Activated T-cell treated with anti-CD3 and anti-CD28 coated beads, Interleukin-2, amount 50 U/mL, for 72 hours (primary cell): ENCODE results near the gene CCNI. TPM values are rescaled to one million over a fixed set of nuclear protein-coding genes. Genes with fewer than 3 reads are reported as not detected.
A peak's percentile ranks its signal among the peaks of the same experiment; 100 is the strongest.

Experiments
- ATAC-seq, 2 donors: fragments of 150-1000 bp; cut with Tn5 transposase; replicated peaks in 1 of 2; 2 replicates each; pipeline ENCODE4 v1.10.0; 2021; ENCODE audit warnings: moderate library complexity in 2 of 2, mild to moderate bottlenecking in 1 of 2
- DNase-seq, 2 donors: peaks; one replicate each; pipeline ENCODE4 v3.0.0; 2021 to 2022; ENCODE audit warnings: mixed read lengths in 1 of 2
- H3K27ac Mint-ChIP-seq: one replicate; pipeline ENCODE4 v1.8.0; 2022; ENCODE audit warnings: mild to moderate bottlenecking, moderate library complexity, mixed read lengths
- H3K27me3 Mint-ChIP-seq: one replicate; pipeline ENCODE4 v1.8.0; 2022; ENCODE audit warnings: low read depth, mixed read lengths
- H3K36me3 Mint-ChIP-seq, 2 donors: one replicate each; pipeline ENCODE4 v1.8.0; 2022; ENCODE audit warnings: mixed read lengths in 2 of 2, mild to moderate bottlenecking in 1 of 2; ENCODE audit not compliant: insufficient read depth in 2 of 2
- H3K4me1 Mint-ChIP-seq: one replicate; pipeline ENCODE4 v1.8.0; 2022; ENCODE audit warnings: low read depth, mixed read lengths
- H3K4me3 Mint-ChIP-seq, 2 donors: one replicate each; pipeline ENCODE4 v1.8.0; 2022; ENCODE audit warnings: mild to moderate bottlenecking in 2 of 2, mixed read lengths in 2 of 2, moderate library complexity in 2 of 2
- H3K9me3 Mint-ChIP-seq, 2 donors: one replicate each; pipeline ENCODE4 v1.8.0; 2022; ENCODE audit warnings: mixed read lengths in 2 of 2
- total RNA-seq, 2 donors: library from RNA; stranded (reverse); gene quantifications; one replicate each; pipeline ENCODE4 v1.2.3, GENCODE V29; 2022

The CCNI gene
- total RNA-seq, 2 donors from 2014 or later = 301 to 343 TPM

DNA sequence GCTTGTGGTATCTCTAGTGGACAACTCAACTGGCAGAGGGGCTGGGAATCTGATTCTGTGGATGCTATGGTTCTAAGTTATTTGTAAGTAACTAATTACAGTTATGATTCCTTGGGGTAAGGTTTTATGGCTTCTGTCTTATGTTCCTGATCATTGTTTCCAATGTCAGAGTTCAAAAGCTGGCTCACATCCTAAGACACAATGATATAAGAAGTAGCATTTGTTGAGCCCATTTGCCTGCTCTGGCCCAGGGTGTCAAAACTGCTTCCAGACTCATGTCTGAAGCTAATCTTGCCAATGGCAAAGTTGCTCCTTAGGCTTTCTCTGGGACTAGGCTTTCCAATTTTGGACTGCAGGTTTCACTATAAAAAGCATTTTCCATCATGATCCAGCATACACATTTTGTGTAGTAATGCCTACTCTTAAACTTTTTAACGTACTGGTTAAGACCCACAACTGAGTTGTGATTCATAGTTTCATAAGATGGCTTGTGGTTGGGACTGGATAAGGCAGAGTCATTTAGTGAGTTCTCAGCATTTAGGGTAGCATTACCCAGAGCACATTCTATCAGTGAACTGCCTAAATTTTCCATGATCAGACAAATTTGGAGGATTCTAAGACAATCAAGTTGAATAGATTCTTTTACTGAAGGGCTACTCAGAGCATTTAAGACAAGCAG lies 50.0 kb downstream of the CCNI start:
- Mint-ChIP-seq H3K4me1 (peaks cover 59% of the 10 kb centered on the region), H3K4me3 (peak overlapping the region; percentile 56 to 63), H3K9me3 (no peaks in the 10 kb centered on the region), H3K27me3 (peaks cover 29% of the 10 kb centered on the region), H3K27ac (peak overlapping the region; percentile 79), H3K36me3 (peaks cover 5 to 6% of the 10 kb centered on the region in 2 donors)
- DNase-seq (peak; percentile 32 to 40), ATAC-seq (peak; percentile 84 to 87)

DNA sequence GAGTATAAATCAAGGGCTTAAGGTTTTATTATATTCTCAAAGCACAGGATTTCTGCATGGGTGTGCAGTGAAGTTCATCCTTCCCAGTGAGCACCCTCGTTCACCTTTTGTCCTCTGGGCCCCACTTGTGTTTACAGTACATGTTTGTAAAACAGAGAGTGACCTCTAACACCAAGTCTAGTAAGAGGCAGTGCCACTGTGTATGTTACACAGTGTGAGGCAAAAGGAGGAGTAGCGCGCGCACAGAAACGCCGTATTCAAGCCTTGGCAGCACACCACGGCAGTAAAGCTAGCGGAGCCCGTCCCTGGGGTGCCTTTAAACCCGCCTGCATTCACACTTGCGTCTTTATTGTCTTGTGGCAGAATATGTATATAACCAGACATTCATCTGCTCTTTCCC lies 51.9 kb downstream of the CCNI start:
- peaks cover 47% of the 10 kb centered on the region for H3K27me3 Mint-ChIP-seq
- peaks cover 6 to 7% of the 10 kb centered on the region in 2 donors for H3K36me3 Mint-ChIP-seq
- H3K4me3 Mint-ChIP-seq = no peak overlapping the region
- DNase-seq (no peak), ATAC-seq (no peak)
- H3K4me1 Mint-ChIP-seq = peaks cover 48% of the 10 kb centered on the region
- no peak overlapping the region for H3K27ac Mint-ChIP-seq
- no peaks in the 10 kb centered on the region for H3K9me3 Mint-ChIP-seq

DNA sequence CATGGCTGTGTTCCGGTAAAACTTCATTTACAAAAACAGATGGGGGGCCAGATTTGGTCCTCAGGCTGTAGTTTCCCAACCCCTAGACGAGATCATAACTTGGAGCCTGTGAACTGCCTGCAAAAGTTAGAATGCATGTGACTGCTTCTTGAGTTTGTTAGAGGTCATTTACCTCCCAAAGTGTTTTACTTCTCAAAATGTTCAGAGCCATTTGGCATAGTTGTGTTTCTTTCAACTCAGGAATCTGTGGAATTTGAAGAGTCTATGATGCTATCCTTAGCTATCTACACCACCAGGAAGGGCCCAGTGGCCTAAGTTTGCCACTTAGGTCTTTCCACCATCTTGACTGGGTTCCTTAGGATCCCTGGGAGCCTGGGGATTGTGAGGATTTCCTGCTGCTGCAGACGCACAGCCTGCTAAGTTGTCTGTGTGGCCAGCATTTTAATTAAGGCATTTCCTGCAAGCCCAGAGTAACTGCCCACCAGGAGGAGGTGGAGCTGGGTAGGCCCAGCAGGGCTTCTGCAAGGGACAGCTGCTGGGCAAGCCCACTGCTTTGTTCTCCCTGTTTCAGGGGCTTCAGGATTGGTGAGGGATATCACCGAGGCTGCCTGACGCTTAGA lies 53.1 kb downstream of the CCNI start:
- DNase-seq (no peak), ATAC-seq (no peak)
- H3K27ac Mint-ChIP-seq = no peak overlapping the region
- peaks cover 6 to 7% of the 10 kb centered on the region in 2 donors for H3K36me3 Mint-ChIP-seq
- H3K9me3 Mint-ChIP-seq = no peaks in the 10 kb centered on the region
- no peak overlapping the region for H3K4me3 Mint-ChIP-seq
- H3K27me3 Mint-ChIP-seq = peaks cover 51% of the 10 kb centered on the region
- peaks cover 35% of the 10 kb centered on the region for H3K4me1 Mint-ChIP-seq

DNA sequence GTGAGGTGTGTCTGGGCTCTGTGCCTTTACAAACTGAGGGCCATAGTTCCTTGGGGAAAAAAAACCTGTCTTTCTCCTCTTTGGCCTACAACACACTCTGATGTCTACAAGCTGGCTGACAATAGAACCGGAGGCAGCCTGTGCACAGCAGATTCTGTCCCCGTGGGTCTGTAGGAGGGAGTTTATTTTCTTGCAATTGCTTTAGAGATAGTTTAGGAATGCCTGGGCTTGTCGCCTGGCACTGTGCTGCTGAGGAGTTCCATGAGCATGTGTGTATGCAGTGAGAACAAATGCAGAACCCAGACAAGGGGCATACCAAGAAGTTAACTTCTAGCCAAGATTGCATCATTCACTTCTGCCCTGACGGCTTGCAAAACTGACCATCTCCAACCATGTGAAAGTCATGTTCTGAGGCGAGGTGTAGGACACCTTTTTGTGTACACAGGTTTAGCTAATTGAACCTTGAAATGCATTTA lies 54.1 kb downstream of the CCNI start:
- DNase-seq (no peak), ATAC-seq (no peak)
- Mint-ChIP-seq H3K9me3 (no peaks in the 10 kb centered on the region), H3K4me3 (no peak overlapping the region), H3K4me1 (peaks cover 25% of the 10 kb centered on the region), H3K27me3 (peaks cover 51% of the 10 kb centered on the region), H3K27ac (no peak overlapping the region), H3K36me3 (peaks cover 6 to 8% of the 10 kb centered on the region in 2 donors)

DNA sequence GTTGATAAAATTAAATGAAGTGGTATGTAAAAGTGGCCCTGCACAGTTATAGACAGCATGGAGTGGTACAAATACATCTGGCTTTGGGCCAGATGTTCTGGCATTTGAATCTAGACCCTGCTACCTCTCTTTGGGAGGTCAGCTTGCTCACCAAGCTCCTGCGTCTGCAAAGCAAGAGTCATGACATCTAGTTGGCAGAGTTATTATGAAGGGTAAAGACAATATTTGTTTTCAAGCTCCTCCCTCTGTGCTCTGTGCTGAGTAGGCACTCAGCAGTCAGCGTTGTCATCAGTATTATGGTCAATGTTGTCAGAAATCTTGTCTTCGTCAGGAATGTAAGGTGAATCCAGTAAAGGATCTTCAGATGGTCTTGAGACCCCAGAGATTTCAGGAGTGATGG lies 55.8 kb downstream of the CCNI start:
- ATAC-seq (no peak), DNase-seq (no peak)
- Mint-ChIP-seq H3K9me3 (no peaks in the 10 kb centered on the region), H3K27me3 (peaks cover 44% of the 10 kb centered on the region), H3K36me3 (peaks cover 5 to 8% of the 10 kb centered on the region in 2 donors), H3K4me3 (no peak overlapping the region), H3K4me1 (peaks cover 15% of the 10 kb centered on the region), H3K27ac (no peak overlapping the region)

DNA sequence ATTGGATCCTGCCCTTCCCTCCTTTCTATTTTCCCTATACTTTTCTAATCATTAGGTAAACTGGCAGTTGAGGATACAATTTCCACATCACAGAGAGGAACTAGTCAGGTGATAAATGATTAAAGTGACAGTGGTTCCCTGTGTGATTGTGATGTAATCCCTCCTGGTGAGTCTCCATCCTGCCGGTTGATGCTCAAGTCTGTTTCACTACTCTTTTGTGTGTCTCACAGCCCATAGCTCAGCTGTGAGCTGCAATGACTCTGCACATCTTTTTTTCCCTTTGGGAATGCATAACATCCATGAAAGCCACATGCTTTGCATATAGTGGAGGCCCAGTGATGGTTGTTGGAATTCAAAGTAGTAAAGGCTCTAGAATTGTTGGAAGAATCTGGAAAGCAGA lies 60.4 kb downstream of the CCNI start:
- peak; percentile 32 to 54 for ATAC-seq
- Mint-ChIP-seq H3K4me3 (no peak overlapping the region), H3K27me3 (peaks cover 18% of the 10 kb centered on the region), H3K27ac (no peak overlapping the region), H3K4me1 (peaks cover 31% of the 10 kb centered on the region), H3K9me3 (no peaks in the 10 kb centered on the region), H3K36me3 (peaks cover 0 to 2% of the 10 kb centered on the region in 2 donors)
- DNase-seq = no peak

DNA sequence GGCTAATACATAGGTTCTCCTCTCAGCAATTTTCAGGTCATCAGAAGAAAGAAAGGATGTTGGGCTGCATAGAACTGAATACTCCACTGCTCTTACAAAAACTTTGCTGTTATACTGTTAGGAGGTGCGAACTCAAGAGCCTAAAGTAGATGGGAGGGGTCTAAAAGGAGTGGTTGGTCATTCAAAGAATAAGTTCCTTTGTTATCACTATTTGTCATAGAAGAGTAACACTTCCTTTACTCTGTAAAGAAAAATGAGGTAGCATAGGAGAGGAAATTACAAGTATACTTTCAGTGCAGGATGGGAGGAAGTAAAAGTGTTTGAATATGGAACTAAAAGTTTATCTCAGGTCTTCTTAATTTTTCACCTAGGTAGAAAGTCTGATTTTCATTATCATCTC lies 61.5 kb downstream of the CCNI start:
- DNase-seq = no peak
- H3K4me3 Mint-ChIP-seq = no peak overlapping the region
- peaks cover 0 to 2% of the 10 kb centered on the region in 2 donors for H3K36me3 Mint-ChIP-seq
- H3K27me3 Mint-ChIP-seq = peaks cover 7% of the 10 kb centered on the region
- ATAC-seq = peak; percentile 50 to 52
- H3K9me3 Mint-ChIP-seq = no peaks in the 10 kb centered on the region
- no peak overlapping the region for H3K27ac Mint-ChIP-seq
- H3K4me1 Mint-ChIP-seq = peaks cover 34% of the 10 kb centered on the region

DNA sequence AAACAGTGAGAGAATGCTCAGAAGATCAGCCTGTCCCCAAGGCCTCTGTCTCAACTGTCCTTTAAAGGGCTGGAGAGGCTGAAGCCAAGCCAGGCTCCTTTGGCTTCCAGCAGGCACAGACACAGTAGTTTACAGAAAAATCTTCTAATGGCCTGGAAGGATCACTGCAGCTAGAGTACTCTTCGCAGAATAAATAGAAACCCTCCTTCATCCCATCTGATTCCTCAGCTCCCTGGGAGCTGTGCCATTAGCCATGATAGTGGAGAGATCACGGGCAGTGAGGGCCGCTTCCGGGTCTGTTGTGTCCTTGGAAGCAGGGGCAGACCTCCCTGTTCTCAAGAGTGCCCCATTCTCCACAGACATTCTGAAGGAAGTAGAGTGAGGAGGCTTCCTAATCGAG lies 63.1 kb downstream of the CCNI start:
- Mint-ChIP-seq H3K27me3 (no peaks in the 10 kb centered on the region), H3K36me3 (peaks cover 0 to 2% of the 10 kb centered on the region in 2 donors), H3K9me3 (no peaks in the 10 kb centered on the region), H3K27ac (no peak overlapping the region), H3K4me3 (no peak overlapping the region), H3K4me1 (peaks cover 50% of the 10 kb centered on the region)
- DNase-seq = no peak
- no peak for ATAC-seq

DNA sequence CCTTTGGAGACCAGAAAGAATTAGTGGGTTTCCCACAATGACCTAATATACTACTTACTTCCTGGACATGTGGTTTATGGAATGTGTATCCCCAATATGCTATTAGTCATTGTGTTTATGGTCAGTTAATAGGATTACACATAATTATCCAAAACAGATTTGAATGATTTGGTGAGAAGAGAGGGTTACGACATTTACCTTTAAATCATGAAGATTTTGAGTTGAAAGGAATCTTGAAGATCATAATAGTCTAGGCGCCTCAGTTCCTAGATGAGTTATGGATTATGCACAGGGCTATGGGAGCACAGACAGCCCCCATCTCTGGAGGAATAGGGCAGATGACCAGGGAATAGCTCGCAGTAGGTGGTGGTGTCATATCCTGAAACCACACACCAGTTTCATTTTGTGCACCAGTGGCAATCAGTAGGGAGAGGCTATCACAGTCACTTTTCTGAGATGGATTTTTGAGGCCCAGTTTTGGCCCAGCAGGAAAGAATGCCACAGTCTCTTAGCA lies 64.9 kb downstream of the CCNI start:
- no peak for ATAC-seq
- DNase-seq = no peak
- Mint-ChIP-seq H3K4me1 (peaks cover 60% of the 10 kb centered on the region), H3K9me3 (no peaks in the 10 kb centered on the region), H3K4me3 (no peak overlapping the region), H3K27ac (no peak overlapping the region), H3K36me3 (no peaks in the 10 kb centered on the region), H3K27me3 (no peaks in the 10 kb centered on the region)

DNA sequence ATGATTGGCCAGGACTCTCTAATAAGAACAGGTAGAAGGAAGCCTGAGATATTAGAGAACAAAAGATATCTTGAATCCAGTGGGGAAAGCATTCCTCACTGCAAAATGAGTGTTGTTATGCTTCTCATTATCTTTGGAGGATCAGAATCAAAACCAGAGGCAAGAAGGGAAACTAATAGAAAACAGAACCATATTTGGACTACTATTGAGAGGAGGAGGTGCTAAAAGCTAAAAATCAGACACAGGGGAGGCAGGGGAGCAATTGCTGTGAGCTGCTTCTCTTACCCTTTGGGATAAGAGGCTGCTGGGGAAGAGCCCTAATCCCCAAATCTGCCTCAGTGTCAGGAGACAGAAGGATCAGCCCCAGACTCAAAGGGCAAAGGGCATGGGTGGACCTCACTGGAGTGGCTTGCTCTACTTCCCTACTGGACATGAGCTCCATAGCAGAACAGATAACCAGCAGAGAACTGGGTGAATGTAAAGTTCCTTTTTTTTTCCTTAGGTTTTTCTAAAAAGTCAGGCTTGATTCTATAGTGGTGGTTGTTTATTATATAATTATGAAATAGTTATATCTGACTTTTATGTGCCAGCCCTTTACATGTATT lies 66.2 kb downstream of the CCNI start:
- Mint-ChIP-seq H3K9me3 (no peaks in the 10 kb centered on the region), H3K4me1 (peaks cover 49% of the 10 kb centered on the region)

DNA sequence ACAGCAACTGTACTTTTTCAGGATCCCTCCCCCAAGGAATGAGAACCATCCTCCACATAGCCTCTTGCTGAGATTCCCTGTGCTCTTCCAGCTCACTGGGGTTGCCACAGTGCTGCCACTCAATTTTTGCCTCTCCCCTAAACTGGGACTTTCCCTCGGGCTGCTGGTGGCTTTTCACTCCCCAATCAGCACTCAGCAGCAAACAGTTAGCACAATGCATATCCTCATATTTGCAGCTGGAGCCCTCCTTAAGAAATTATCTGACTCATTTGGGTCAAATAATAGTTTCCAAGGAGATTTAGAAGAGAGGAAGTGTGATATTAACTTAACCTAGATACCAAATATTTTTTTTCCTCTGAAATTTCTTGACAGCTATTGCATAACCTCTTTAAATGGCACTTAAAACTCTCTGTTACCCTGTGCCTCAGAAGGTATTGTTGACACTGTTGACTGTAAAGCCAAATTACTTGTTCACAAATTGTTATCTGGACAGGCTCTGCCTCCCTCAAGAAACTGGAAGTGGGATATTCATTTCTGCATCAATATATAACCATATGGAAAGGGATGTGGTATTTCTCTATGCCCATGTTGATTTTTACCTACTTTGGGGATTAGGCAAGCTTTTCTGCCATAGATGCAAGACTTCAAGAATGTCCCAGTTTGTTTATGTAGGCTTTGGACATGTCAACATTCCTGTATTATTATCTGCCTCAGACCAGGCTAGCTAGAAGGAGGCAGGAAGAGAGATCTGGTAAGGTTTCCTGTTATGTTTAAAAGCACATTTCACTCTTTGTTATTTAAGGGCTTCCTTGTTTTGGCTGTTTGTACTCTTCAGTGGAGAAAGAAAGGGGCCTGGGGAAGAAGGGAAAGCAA lies 68.2 kb downstream of the CCNI start:
- Mint-ChIP-seq H3K36me3 (no peaks in the 10 kb centered on the region), H3K9me3 (no peaks in the 10 kb centered on the region), H3K4me3 (no peak overlapping the region), H3K27ac (no peak overlapping the region), H3K27me3 (no peaks in the 10 kb centered on the region), H3K4me1 (peaks cover 59% of the 10 kb centered on the region)
- ATAC-seq = peak; percentile 46
- DNase-seq = peak in 1 of 2 donors; percentile 9

More for the DNA sequence above, 66.2 kb downstream of the CCNI start:
- H3K27ac Mint-ChIP-seq = no peak overlapping the region
- H3K27me3 Mint-ChIP-seq = no peaks in the 10 kb centered on the region
- no peak for DNase-seq
- no peak overlapping the region for H3K4me3 Mint-ChIP-seq
- no peaks in the 10 kb centered on the region for H3K36me3 Mint-ChIP-seq
- ATAC-seq = no peak

DNA sequence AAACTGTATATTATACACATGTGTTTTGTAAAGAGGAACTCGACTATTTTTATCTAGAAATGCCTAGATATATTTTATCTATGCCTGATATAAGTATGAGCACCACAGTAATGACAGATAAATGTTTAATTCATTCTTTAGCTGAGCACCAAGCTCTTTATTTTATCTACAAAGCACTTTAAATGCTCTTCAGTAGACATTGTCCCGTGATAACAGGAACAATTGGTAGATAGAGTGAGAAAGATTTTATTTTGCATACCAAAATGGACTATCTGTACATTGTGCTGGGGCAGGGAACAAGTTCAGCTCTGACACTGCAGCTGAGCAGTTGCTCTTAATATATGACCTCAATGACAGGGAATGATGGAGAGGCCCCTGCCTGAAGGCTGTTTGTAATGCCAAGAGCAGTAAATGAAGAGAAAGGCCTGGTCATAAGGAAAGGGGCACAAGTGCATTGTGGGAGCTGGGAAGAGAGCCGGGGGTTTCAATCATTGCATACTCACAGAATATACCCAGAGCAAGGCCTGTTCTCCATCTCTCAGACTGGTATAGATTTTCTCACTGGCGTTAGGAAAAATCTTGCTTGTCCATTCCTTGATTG lies 68.9 kb downstream of the CCNI start:
- no peak for ATAC-seq
- Mint-ChIP-seq H3K36me3 (no peaks in the 10 kb centered on the region), H3K27me3 (no peaks in the 10 kb centered on the region), H3K27ac (no peak overlapping the region), H3K4me1 (peaks cover 67% of the 10 kb centered on the region), H3K4me3 (no peak overlapping the region), H3K9me3 (no peaks in the 10 kb centered on the region)
- no peak for DNase-seq
